H9 (cell line): ENCODE results near the gene ADGRG7. TPM values are rescaled to one million over a fixed set of nuclear protein-coding genes. Genes with fewer than 3 reads are reported as not detected.

ENCODE experiments used
- DNase-seq: peaks from one replicate; pipeline ENCODE4 v3.0.0-alpha.2; 2017
- H2AFZ ChIP-seq: one replicate; pipeline ENCODE4 v1.6.1; 2013; ENCODE audit warnings: mild to moderate bottlenecking, low read length, control low read depth, moderate library complexity
- H2AK5ac ChIP-seq: 2 replicates; pipeline ENCODE4 v1.6.1; 2013; ENCODE audit warnings: low read length, control low read depth, mixed read lengths; ENCODE audit not compliant: insufficient read length
- H2BK120ac ChIP-seq: one replicate; pipeline ENCODE4 v1.6.1; 2013; ENCODE audit warnings: low read depth, mild to moderate bottlenecking, low read length, control low read depth, inconsistent platforms; ENCODE audit not compliant: poor library complexity, severe bottlenecking
- H2BK12ac ChIP-seq: 2 replicates; pipeline ENCODE4 v1.6.1; 2013; ENCODE audit warnings: low read length, control low read depth, mixed read lengths, low read depth; ENCODE audit not compliant: insufficient read length
- H2BK15ac ChIP-seq: 2 replicates; pipeline ENCODE4 v1.6.1; 2013; ENCODE audit warnings: low read depth, low read length, control low read depth
- H2BK20ac ChIP-seq: one replicate; pipeline ENCODE4 v1.6.1; 2013; ENCODE audit warnings: low read depth, mild to moderate bottlenecking, low read length, control low read depth, inconsistent platforms; ENCODE audit not compliant: poor library complexity, severe bottlenecking
- H2BK5ac ChIP-seq: 2 replicates; pipeline ENCODE4 v1.6.1; 2013; ENCODE audit warnings: low read length, control low read depth, mixed read lengths; ENCODE audit not compliant: insufficient read length
- H3K14ac ChIP-seq: 2 replicates; pipeline ENCODE4 v1.6.1; 2013; ENCODE audit warnings: low read length, control low read depth; ENCODE audit not compliant: insufficient read depth
- H3K18ac ChIP-seq: 2 replicates; pipeline ENCODE4 v1.6.1; 2013; ENCODE audit warnings: low read depth, mild to moderate bottlenecking, mixed read lengths, low read length, control low read depth; ENCODE audit not compliant: insufficient read length
- H3K23ac ChIP-seq: 2 replicates; pipeline ENCODE4 v1.6.1; 2013; ENCODE audit warnings: low read length, control low read depth, mixed read lengths, low read depth; ENCODE audit not compliant: insufficient read length
- H3K23me2 ChIP-seq: 2 replicates; pipeline ENCODE4 v1.6.1; 2013; ENCODE audit warnings: low read depth, mild to moderate bottlenecking, mixed read lengths, low read length, control low read depth; ENCODE audit not compliant: insufficient read length, poor library complexity, severe bottlenecking
- H3K27ac ChIP-seq: 2 replicates; pipeline ENCODE4 v1.5.1; 2013; ENCODE audit warnings: low read length, control low read depth, mixed read lengths, low read depth; ENCODE audit not compliant: insufficient read length
- H3K27me3 ChIP-seq: 2 replicates; pipeline ENCODE4 v1.6.1; 2013; ENCODE audit warnings: low read length, control low read depth, inconsistent platforms; ENCODE audit not compliant: insufficient read depth
- H3K4ac ChIP-seq: 2 replicates; pipeline ENCODE4 v1.6.1; 2013; ENCODE audit warnings: low read depth, mild to moderate bottlenecking, control low read depth, inconsistent platforms, low read length, moderate library complexity
- H3K4me1 ChIP-seq: 2 replicates; pipeline ENCODE4 v1.6.1; 2013; ENCODE audit warnings: low read length, control low read depth, inconsistent platforms; ENCODE audit not compliant: insufficient read depth
- H3K4me2 ChIP-seq: 2 replicates; pipeline ENCODE4 v1.6.1; 2013; ENCODE audit warnings: low read length, control low read depth, mixed read lengths; ENCODE audit not compliant: insufficient read length, insufficient read depth
- H3K56ac ChIP-seq: 2 replicates; pipeline ENCODE4 v1.6.1; 2013; ENCODE audit warnings: low read depth, mild to moderate bottlenecking, mixed read lengths, low read length, control low read depth; ENCODE audit not compliant: insufficient read length
- H3K79me1 ChIP-seq: 2 replicates; pipeline ENCODE4 v1.6.1; 2013; ENCODE audit warnings: low read depth, mild to moderate bottlenecking, moderate library complexity, low read length, control low read depth, inconsistent platforms; ENCODE audit not compliant: insufficient read depth, poor library complexity, severe bottlenecking
- H3K79me2 ChIP-seq: 2 replicates; pipeline ENCODE4 v1.6.1; 2013; ENCODE audit warnings: low read length, control low read depth, inconsistent platforms; ENCODE audit not compliant: insufficient read depth
- H3K9ac ChIP-seq: 2 replicates; pipeline ENCODE4 v1.6.1; 2013; ENCODE audit warnings: low read length, control low read depth, mixed read lengths; ENCODE audit not compliant: insufficient read length; ENCODE audit errors: extremely low read depth
- H3K9me3 ChIP-seq: one replicate; pipeline ENCODE4 v1.6.1; 2013; ENCODE audit warnings: low read depth, low read length, inconsistent platforms; ENCODE audit not compliant: control insufficient read depth
- H3T11ph ChIP-seq: one replicate; pipeline ENCODE4 v1.6.1; 2013; ENCODE audit warnings: mild to moderate bottlenecking, low read length, control low read depth, inconsistent platforms
- H4K20me1 ChIP-seq: one replicate; pipeline ENCODE4 v1.6.1; 2013; ENCODE audit not compliant: control insufficient read depth, insufficient read length, insufficient read depth
- H4K5ac ChIP-seq: 2 replicates; pipeline ENCODE4 v1.6.1; 2013; ENCODE audit warnings: low read depth, mild to moderate bottlenecking, mixed read lengths, low read length, control low read depth; ENCODE audit not compliant: insufficient read length
- H4K8ac ChIP-seq: replicated peaks from 2 replicates; pipeline ENCODE4 v1.6.1; 2013; ENCODE audit warnings: low read length, control low read depth, mixed read lengths, low read depth; ENCODE audit not compliant: insufficient read length
- H4K91ac ChIP-seq: 2 replicates; pipeline ENCODE4 v1.6.1; 2013; ENCODE audit warnings: low read depth, mild to moderate bottlenecking, moderate library complexity, mixed read lengths, low read length, control low read depth; ENCODE audit not compliant: insufficient read length
- H3K27ac Mint-ChIP-seq, 3 experiments: 2 replicates in 2 of 3; 3 replicates in 1 of 3; pipeline ENCODE4 v1.8.0; 2020 to 2021; ENCODE audit warnings: mixed read lengths in 3 of 3, mild to moderate bottlenecking in 1 of 3, moderate library complexity in 1 of 3
- H3K27me3 Mint-ChIP-seq: 2 replicates; pipeline ENCODE4 v1.8.0; 2021; ENCODE audit warnings: low read depth, mild to moderate bottlenecking, moderate library complexity, mixed read lengths
- H3K36me3 Mint-ChIP-seq, 3 experiments: 2 replicates in 2 of 3; 3 replicates in 1 of 3; pipeline ENCODE4 v1.8.0; 2020 to 2021; ENCODE audit warnings: low read depth in 3 of 3, mixed read lengths in 3 of 3; ENCODE audit not compliant: insufficient read depth in 1 of 3
- H3K4me1 Mint-ChIP-seq, 2 experiments: 2 replicates each; pipeline ENCODE4 v1.8.0; 2020; ENCODE audit warnings: mixed read lengths in 2 of 2
- H3K4me3 Mint-ChIP-seq, 2 experiments: 2 replicates in 1 of 2; 3 replicates in 1 of 2; pipeline ENCODE4 v1.8.0; 2020 to 2021; ENCODE audit warnings: mild to moderate bottlenecking in 2 of 2, mixed read lengths in 2 of 2, moderate library complexity in 1 of 2
- H3K9me3 Mint-ChIP-seq, 2 experiments: 2 replicates in 1 of 2; 3 replicates in 1 of 2; pipeline ENCODE4 v1.8.0; 2020; ENCODE audit warnings: mild to moderate bottlenecking in 2 of 2, mixed read lengths in 2 of 2, moderate library complexity in 1 of 2
- WGBS: extraction: QIAGEN DNeasy Blood & Tissue Kit; methylation state at CpG from one replicate; pipeline ENCODE4 v1.1.7; 2013; ENCODE audit warnings: missing lambda C conversion rate, low lambda C conversion rate, mixed read lengths; ENCODE audit not compliant: insufficient read length; ENCODE audit errors: extremely low coverage; 5-methylcytosine and 5-hydroxymethylcytosine counted together
- total RNA-seq: library from RNA; stranded (reverse); gene quantifications from 2 replicates; pipeline ENCODE4 v1.2.1, GENCODE V29; 2021
- TF ChIP-seq, protein P1 (sequence below): fragments of 200-600 bp; sonication (generic); conservative IDR thresholded peaks from 3 replicates; pipeline ENCODE4 v1.8.0; 2021; ENCODE audit warnings: antibody characterized with exemption, mild to moderate bottlenecking

The ADGRG7 gene
- total RNA-seq, 1 experiment from 2014 or later = not detected

- H3K4ac ChIP-seq = no peak overlapping the region
- H2BK12ac ChIP-seq = no peak overlapping the region
- TF ChIP-seq, protein P1, sequence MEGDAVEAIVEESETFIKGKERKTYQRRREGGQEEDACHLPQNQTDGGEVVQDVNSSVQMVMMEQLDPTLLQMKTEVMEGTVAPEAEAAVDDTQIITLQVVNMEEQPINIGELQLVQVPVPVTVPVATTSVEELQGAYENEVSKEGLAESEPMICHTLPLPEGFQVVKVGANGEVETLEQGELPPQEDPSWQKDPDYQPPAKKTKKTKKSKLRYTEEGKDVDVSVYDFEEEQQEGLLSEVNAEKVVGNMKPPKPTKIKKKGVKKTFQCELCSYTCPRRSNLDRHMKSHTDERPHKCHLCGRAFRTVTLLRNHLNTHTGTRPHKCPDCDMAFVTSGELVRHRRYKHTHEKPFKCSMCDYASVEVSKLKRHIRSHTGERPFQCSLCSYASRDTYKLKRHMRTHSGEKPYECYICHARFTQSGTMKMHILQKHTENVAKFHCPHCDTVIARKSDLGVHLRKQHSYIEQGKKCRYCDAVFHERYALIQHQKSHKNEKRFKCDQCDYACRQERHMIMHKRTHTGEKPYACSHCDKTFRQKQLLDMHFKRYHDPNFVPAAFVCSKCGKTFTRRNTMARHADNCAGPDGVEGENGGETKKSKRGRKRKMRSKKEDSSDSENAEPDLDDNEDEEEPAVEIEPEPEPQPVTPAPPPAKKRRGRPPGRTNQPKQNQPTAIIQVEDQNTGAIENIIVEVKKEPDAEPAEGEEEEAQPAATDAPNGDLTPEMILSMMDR = no peak
- no peaks in the 10 kb centered on the region for H4K20me1 ChIP-seq
- H3K18ac ChIP-seq = no peak overlapping the region
- no peak for DNase-seq
- H3K23ac ChIP-seq = no peak overlapping the region
- H3K4me1 ChIP-seq = no peaks in the 10 kb centered on the region
- Mint-ChIP-seq H3K4me1 (peaks cover 5 to 7% of the 10 kb centered on the region in 2 experiments), H3K27me3 (peaks cover under 1% of the 10 kb centered on the region; the same call in 1 of the 2 replicates), H3K36me3 (no peaks in the 10 kb centered on the region), H3K27ac (no peak overlapping the region), H3K4me3 (no peak overlapping the region), H3K9me3 (peaks cover 3 to 5% of the 10 kb centered on the region in 2 experiments; a peak in 2 of 5 replicates)
- H4K5ac ChIP-seq = no peak overlapping the region
- H2BK5ac ChIP-seq = no peak overlapping the region
- no peaks in the 10 kb centered on the region; the same call in 1 of the 2 replicates for H3K27me3 ChIP-seq
- H2BK120ac ChIP-seq = no peak overlapping the region
- H3K4me2 ChIP-seq = no peak overlapping the region
- H2BK15ac ChIP-seq = no peak overlapping the region
- no peak overlapping the region for H2BK20ac ChIP-seq
- no peaks in the 10 kb centered on the region for H3K79me2 ChIP-seq
- no peak overlapping the region for H3K14ac ChIP-seq
- H3K9me3 ChIP-seq = no peaks in the 10 kb centered on the region
- no peak overlapping the region for H4K8ac ChIP-seq
- no peak overlapping the region for H4K91ac ChIP-seq
- H3K9ac ChIP-seq = no peak overlapping the region
- no peaks in the 10 kb centered on the region for H3K23me2 ChIP-seq
- no CpG with 5 or more reads among the region's 4 CpGs for WGBS
- H3K27ac ChIP-seq = no peak overlapping the region
- no peaks in the 10 kb centered on the region for H3K79me1 ChIP-seq
- no peak overlapping the region for H2AFZ ChIP-seq
- no peak overlapping the region for H2AK5ac ChIP-seq
- no peak overlapping the region for H3T11ph ChIP-seq
- no peak overlapping the region for H3K56ac ChIP-seq
Measured at GRCh38 chr3:100613721-100614390, 4.5 kb downstream of the ADGRG7 start.
